H1 (cell line): ENCODE measurements around the gene C10orf120. TPM values are rescaled to one million over a fixed set of nuclear protein-coding genes. Genes with fewer than 3 reads are reported as not detected.

Experiments
- CTCF ChIA-PET: fragments of 300-600 bp; sonication (Branson Sonifier 250); formaldehyde crosslinking; loops from one replicate; lab custom pipeline; 2021; ENCODE audit not compliant: partially characterized antibody; lab: Charles Lee
- POLR2A ChIA-PET: fragments of 300-600 bp; sonication (Branson Sonifier 250); formaldehyde crosslinking; loops from one replicate; lab custom pipeline; 2021; ENCODE audit warnings: inconsistent platforms; ENCODE audit not compliant: partially characterized antibody; lab: Charles Lee
- DNase-seq, 2 experiments: peaks; one replicate each; pipeline versions ENCODE4 v3.0.0 to v3.0.0-alpha.2; 2010 to 2022; ENCODE audit warnings: low spot score in 2 of 2, low read depth in 1 of 2, mixed read lengths in 1 of 2
- FAIRE-seq: peaks from 2 replicates; lab custom pipeline; 2011; peaks lifted over from hg19 to GRCh38; lab: Jason Lieb, UNC
- H2AFZ ChIP-seq: 2 replicates; pipeline ENCODE4 v1.8.1; 2012; ENCODE audit warnings: low read length, inconsistent platforms
- H2AK5ac ChIP-seq: 2 replicates; pipeline ENCODE4 v1.6.1; 2013; ENCODE audit warnings: low read depth, low read length
- H2BK120ac ChIP-seq: replicated peaks from 2 replicates; pipeline ENCODE3; 2013; ENCODE audit warnings: low read depth, low read length, inconsistent platforms
- H2BK12ac ChIP-seq: 2 replicates; pipeline ENCODE4 v1.6.1; 2013; ENCODE audit warnings: low read depth, low read length
- H2BK15ac ChIP-seq: 2 replicates; pipeline ENCODE4 v1.6.1; 2013; ENCODE audit warnings: low read length
- H2BK20ac ChIP-seq: 2 replicates; pipeline ENCODE4 v1.6.1; 2013; ENCODE audit warnings: low read length
- H2BK5ac ChIP-seq: 2 replicates; pipeline ENCODE4 v1.6.1; 2013; ENCODE audit warnings: low read depth, low read length
- H3K14ac ChIP-seq: 2 replicates; pipeline ENCODE4 v1.6.1; 2013; ENCODE audit warnings: inconsistent platforms; ENCODE audit not compliant: insufficient read length
- H3K18ac ChIP-seq: 2 replicates; pipeline ENCODE4 v1.6.1; 2013; ENCODE audit warnings: low read length; ENCODE audit errors: extremely low read depth
- H3K23ac ChIP-seq: 2 replicates; pipeline ENCODE4 v1.6.1; 2013; ENCODE audit warnings: inconsistent platforms; ENCODE audit not compliant: insufficient read length
- H3K23me2 ChIP-seq: 2 replicates; pipeline ENCODE4 v1.6.1; 2013; ENCODE audit warnings: low read depth, low read length
- H3K27ac ChIP-seq: 2 replicates; pipeline ENCODE4 v1.6.1; 2011; ENCODE audit warnings: low read depth, low read length, inconsistent platforms
- H3K27me3 ChIP-seq, 4 experiments: replicated peaks in 1 of 4; 1 replicate in 1 of 4; 2 replicates in 3 of 4; pipeline versions ENCODE4 v1.6.1 to v1.8.1; 2011 to 2013; ENCODE audit warnings: low read length in 3 of 4, mild to moderate bottlenecking in 3 of 4, inconsistent platforms in 2 of 4, mixed read lengths in 2 of 4, moderate library complexity in 1 of 4; ENCODE audit not compliant: control insufficient read depth in 3 of 4, insufficient read depth in 3 of 4; ENCODE audit errors: extremely low read depth in 1 of 4
- H3K36me3 ChIP-seq, 4 experiments: 2 replicates each; pipeline versions ENCODE4 v1.6.1 to v1.8.1; 2011 to 2013; ENCODE audit warnings: mild to moderate bottlenecking in 4 of 4, low read length in 3 of 4, moderate library complexity in 2 of 4, control low read depth in 1 of 4, inconsistent platforms in 1 of 4; ENCODE audit not compliant: insufficient read depth in 4 of 4, control insufficient read depth in 2 of 4
- H3K4ac ChIP-seq: replicated peaks from 2 replicates; pipeline ENCODE3; 2013; ENCODE audit warnings: low read length, low read depth, mixed read lengths, inconsistent platforms; ENCODE audit not compliant: insufficient read length
- H3K4me1 ChIP-seq, 4 experiments: replicated peaks in 1 of 4; 1 replicate in 1 of 4; 2 replicates in 3 of 4; pipeline versions ENCODE4 v1.6.1 to v1.8.1; 2011 to 2013; ENCODE audit warnings: low read length in 3 of 4, inconsistent platforms in 2 of 4, mixed read lengths in 1 of 4; ENCODE audit not compliant: insufficient read depth in 4 of 4, control insufficient read depth in 3 of 4
- H3K4me2 ChIP-seq, 2 experiments: 2 replicates each; pipeline versions ENCODE4 v1.6.1 to v1.8.1; 2011 to 2013; ENCODE audit warnings: low read depth in 2 of 2, low read length in 2 of 2, control low read depth in 1 of 2, inconsistent platforms in 1 of 2, mild to moderate bottlenecking in 1 of 2; ENCODE audit not compliant: insufficient read depth in 1 of 2
- H3K4me3 ChIP-seq, 4 experiments: fragments of 200-600, 300-600 bp in 1 of 4; sonication (generic), shearing (Covaris generic), sonication (Bioruptor Twin) in 1 of 4; 2 replicates each; pipeline versions ENCODE4 v1.5.1 to v1.8.1; 2011 to 2016; ENCODE audit warnings: low read length in 4 of 4, low read depth in 3 of 4, control low read depth in 2 of 4, inconsistent platforms in 2 of 4, mild to moderate bottlenecking in 2 of 4, mixed read lengths in 1 of 4, moderate library complexity in 1 of 4; ENCODE audit not compliant: insufficient read depth in 2 of 4; ENCODE audit errors: extremely low read depth in 1 of 4
- H3K56ac ChIP-seq: replicated peaks from 2 replicates; pipeline ENCODE3; 2013; ENCODE audit warnings: low read depth, mild to moderate bottlenecking, mixed read lengths, low read length, inconsistent platforms; ENCODE audit not compliant: insufficient read length
- H3K79me1 ChIP-seq: 2 replicates; pipeline ENCODE4 v1.6.1; 2013; ENCODE audit warnings: low read depth, low read length, control low read depth
- H3K79me2 ChIP-seq, 2 experiments: 2 replicates each; pipeline versions ENCODE4 v1.6.1 to v1.8.1; 2012 to 2013; ENCODE audit warnings: low read length in 2 of 2, mild to moderate bottlenecking in 2 of 2, inconsistent platforms in 1 of 2; ENCODE audit not compliant: insufficient read depth in 2 of 2, control insufficient read depth in 1 of 2
- H3K9ac ChIP-seq, 4 experiments: replicated peaks in 1 of 4; 1 replicate in 1 of 4; 2 replicates in 3 of 4; pipeline versions ENCODE4 v1.6.1 to v1.8.1; 2011 to 2013; ENCODE audit warnings: low read depth in 3 of 4, low read length in 3 of 4, control low read depth in 2 of 4, mild to moderate bottlenecking in 2 of 4, moderate library complexity in 2 of 4, inconsistent platforms in 1 of 4; ENCODE audit errors: extremely low read depth in 1 of 4
- H3K9me3 ChIP-seq, 2 experiments: 2 replicates each; pipeline versions ENCODE4 v1.6.1 to v1.8.1; 2012 to 2013; ENCODE audit warnings: mild to moderate bottlenecking in 2 of 2, moderate library complexity in 2 of 2, control low read depth in 1 of 2, inconsistent platforms in 1 of 2, low read depth in 1 of 2, low read length in 1 of 2, mixed read lengths in 1 of 2; ENCODE audit not compliant: insufficient read depth in 2 of 2
- H4K20me1 ChIP-seq, 2 experiments: replicated peaks in 1 of 2; 2 replicates each; pipeline versions ENCODE3 to v1.8.1; 2011 to 2013; ENCODE audit warnings: inconsistent platforms in 2 of 2, low read length in 2 of 2, mild to moderate bottlenecking in 1 of 2; ENCODE audit not compliant: insufficient read depth in 2 of 2, control insufficient read depth in 1 of 2
- H4K5ac ChIP-seq: 2 replicates; pipeline ENCODE4 v1.6.1; 2013; ENCODE audit warnings: low read length, low read depth, mixed read lengths, inconsistent platforms; ENCODE audit not compliant: insufficient read length
- H4K8ac ChIP-seq: 2 replicates; pipeline ENCODE4 v1.8.0; 2013; ENCODE audit warnings: mild to moderate bottlenecking, moderate library complexity, low read length, inconsistent platforms; ENCODE audit not compliant: insufficient read depth; ENCODE audit errors: extremely low read depth
- H4K91ac ChIP-seq: replicated peaks from 2 replicates; pipeline ENCODE3; 2013; ENCODE audit warnings: low read length, mixed read lengths, inconsistent platforms; ENCODE audit not compliant: insufficient read length
- CHD1 ChIP-seq: IDR thresholded peaks from 2 replicates; pipeline ENCODE4 v1.6.1; 2012; ENCODE audit warnings: low read depth, low read length, improper control_type of control experiment
- CREB1 ChIP-seq: IDR thresholded peaks from 2 replicates; pipeline ENCODE4 v1.6.1; 2012; ENCODE audit warnings: inconsistent platforms
- KDM1A ChIP-seq: fragments of 200-600, 300-600 bp; sonication (generic); IDR thresholded peaks from 2 replicates; pipeline ENCODE4 v1.7.1; 2016; ENCODE audit warnings: mild to moderate bottlenecking, low read length, borderline replicate concordance
- WGBS, 2 experiments: shearing (Covaris generic) in 1 of 2; methylation state at CpG; one replicate each; pipeline versions ENCODE4 v1.1.6 to v1.1.7; 2013 to 2015; ENCODE audit warnings: low lambda C conversion rate in 2 of 2, mixed read lengths in 2 of 2, inconsistent platforms in 1 of 2, low coverage in 1 of 2, missing lambda C conversion rate in 1 of 2; ENCODE audit not compliant: insufficient replicate concordance in 2 of 2, insufficient coverage in 1 of 2, insufficient read length in 1 of 2; ENCODE audit errors: extremely low coverage in 1 of 2, missing lambda C conversion rate in 1 of 2; 5-methylcytosine and 5-hydroxymethylcytosine counted together
- polyA plus RNA-seq, 7 experiments: library from polyadenylated mRNA; depleted of rRNA in 3 of 7; stranded (reverse) in 5 of 7; unstranded in 2 of 7; fragments of >200 nt in 5 of 7; fragments of 200-250 nt in 2 of 7; gene quantifications; 1 replicate in 5 of 7; 2 replicates in 1 of 7; 4 replicates in 1 of 7; pipeline versions ENCODE4 v1.2.1 to v1.2.3, GENCODE V29; 2011 to 2013; ENCODE audit warnings: missing spikeins in 2 of 7, mixed read lengths in 2 of 7
- total RNA-seq: library from RNA; stranded (reverse); fragmentation: NEBNext Ultra II Directional; extraction: Animal tissue kit (Norgen Biotek cat#: 25700); gene quantifications from 2 replicates; pipeline ENCODE4 v1.2.1, GENCODE V29; 2021

Gene C10orf120
- total and polyA plus RNA-seq, 2 of the 8 experiments (the other 6 are each of a cell fraction or from before 2014, with no cell fraction given), result not detected

- no peak overlapping the region for H2AK5ac ChIP-seq
- H4K20me1 ChIP-seq, result no peaks in the 10 kb centered on the region
- no peak for TF ChIP-seq CREB1
- TF ChIP-seq CHD1, result no peak
- TF ChIP-seq KDM1A, result no peak
- H3K9me3 ChIP-seq, result no peaks in the 10 kb centered on the region
- H4K5ac ChIP-seq, result no peak overlapping the region
- no peak overlapping the region for H2BK120ac ChIP-seq
- CTCF ChIA-PET, result interaction anchor here (4.8 to 4.9 kb wide), 2 partner anchors 58 to 141 kb away, joined by 20 to 56 read pairs; no protein-coding TSS in a partner anchor
- H3K9ac ChIP-seq, result no peak overlapping the region
- H3K18ac ChIP-seq, result no peak overlapping the region
- H3K36me3 ChIP-seq, result no peaks in the 10 kb centered on the region; a peak in 1 of 8 replicates
- H2BK5ac ChIP-seq, result no peak overlapping the region
- no peak overlapping the region for H2BK15ac ChIP-seq
- H3K56ac ChIP-seq, result no peak overlapping the region
- no peak overlapping the region for H3K4ac ChIP-seq
- no peak overlapping the region for H3K23ac ChIP-seq
- no peaks in the 10 kb centered on the region for H3K27me3 ChIP-seq
- no peak overlapping the region for H3K4me3 ChIP-seq
- 83% methylated on average over 9 of the region's 9 CpGs; no CpG with 5 or more reads in 1 of the 2 experiments for WGBS, 2 experiments
- no peaks in the 10 kb centered on the region for H3K79me1 ChIP-seq
- FAIRE-seq (no peak), DNase-seq (no peak)
- no peak overlapping the region for H4K8ac ChIP-seq
- no peak overlapping the region for H2BK12ac ChIP-seq
- H3K4me1 ChIP-seq, result no peaks in the 10 kb centered on the region; a peak in 1 of 7 replicates
- POLR2A ChIA-PET, result no interaction called here
- H2AFZ ChIP-seq, result 0 out of 2 replicates have a peak overlapping the region, but pooled peaks have one; percentile 0
- no peak overlapping the region for H3K14ac ChIP-seq
- peaks cover 3% of the 10 kb centered on the region; the same call in 1 of the 2 replicates for H3K23me2 ChIP-seq
- no peak overlapping the region for H4K91ac ChIP-seq
- H3K79me2 ChIP-seq, result no peaks in the 10 kb centered on the region
- H3K27ac ChIP-seq, result no peak overlapping the region
- H3K4me2 ChIP-seq, result no peak overlapping the region
- H2BK20ac ChIP-seq, result no peak overlapping the region
Observed at GRCh38 chr10:122707535-122707934, 7.9 kb upstream of the C10orf120 start.
